ENCODE data around the gene EDRF1. TPM values are rescaled to one million over a fixed set of nuclear protein-coding genes. Genes with fewer than 3 reads are reported as not detected.
A peak's percentile ranks its signal among the peaks of the same experiment; 100 is the strongest.

EDRF1 gene
- total and polyA plus RNA-seq, 9 donors = 17.0 to 29.0 (median 23.5) TPM

DNA sequence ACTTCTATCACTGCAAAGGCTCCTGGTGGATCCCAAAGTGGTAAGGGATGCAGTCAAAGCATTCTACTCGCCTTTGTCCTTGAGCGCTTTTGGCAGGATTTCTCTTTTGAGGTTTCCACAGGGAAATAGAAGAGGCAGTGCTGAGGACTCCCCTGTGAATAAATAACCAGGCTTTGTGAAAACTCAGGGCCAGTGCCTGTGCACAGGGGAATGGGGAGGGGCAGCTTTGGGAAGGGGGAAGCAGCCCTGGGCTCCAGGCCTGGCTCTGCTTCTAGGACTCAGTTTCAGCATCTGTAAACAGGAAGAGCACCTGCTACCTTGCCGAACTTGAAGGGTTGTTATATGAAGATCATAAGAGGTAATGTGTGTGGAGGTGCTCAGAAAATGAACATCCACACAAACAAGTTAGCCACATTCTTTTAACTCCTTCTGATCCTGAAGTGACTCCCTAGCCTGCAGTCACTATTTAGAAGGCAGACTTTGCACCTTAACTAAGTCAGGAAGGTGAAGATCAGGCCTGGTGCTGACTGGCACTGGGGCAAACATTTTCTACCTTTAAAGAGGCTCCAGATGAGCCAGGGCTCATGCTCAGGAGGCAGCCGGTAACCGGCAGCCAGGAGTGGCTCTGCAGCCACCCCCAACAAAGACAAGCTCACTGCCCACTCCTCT lies 78.6 kb downstream of the EDRF1 start:
- Histone ChIP-seq H3K27me3 (no peaks in the 10 kb centered on the region), H3K9me3 (no peaks in the 10 kb centered on the region), H3K4me1 (ENCODE audit: insufficient read depth) (peaks cover 2% of the 10 kb centered on the region), H3K4me3 (no peak overlapping the region), H3K27ac (peak overlapping the region in 1 of 2 donors; percentile 40), H3K36me3 (no peaks in the 10 kb centered on the region)
- 27 to 49% (median 40%) methylated on average over 5 of the region's 5 CpGs for WGBS, 3 donors
- TF ChIP-seq EP300 (IDR thresholded peaks at IDR 0.05) (no peak), POLR2A (IDR thresholded peaks at IDR 0.05) (no peak)
- TF ChIP-seq, protein P1, sequence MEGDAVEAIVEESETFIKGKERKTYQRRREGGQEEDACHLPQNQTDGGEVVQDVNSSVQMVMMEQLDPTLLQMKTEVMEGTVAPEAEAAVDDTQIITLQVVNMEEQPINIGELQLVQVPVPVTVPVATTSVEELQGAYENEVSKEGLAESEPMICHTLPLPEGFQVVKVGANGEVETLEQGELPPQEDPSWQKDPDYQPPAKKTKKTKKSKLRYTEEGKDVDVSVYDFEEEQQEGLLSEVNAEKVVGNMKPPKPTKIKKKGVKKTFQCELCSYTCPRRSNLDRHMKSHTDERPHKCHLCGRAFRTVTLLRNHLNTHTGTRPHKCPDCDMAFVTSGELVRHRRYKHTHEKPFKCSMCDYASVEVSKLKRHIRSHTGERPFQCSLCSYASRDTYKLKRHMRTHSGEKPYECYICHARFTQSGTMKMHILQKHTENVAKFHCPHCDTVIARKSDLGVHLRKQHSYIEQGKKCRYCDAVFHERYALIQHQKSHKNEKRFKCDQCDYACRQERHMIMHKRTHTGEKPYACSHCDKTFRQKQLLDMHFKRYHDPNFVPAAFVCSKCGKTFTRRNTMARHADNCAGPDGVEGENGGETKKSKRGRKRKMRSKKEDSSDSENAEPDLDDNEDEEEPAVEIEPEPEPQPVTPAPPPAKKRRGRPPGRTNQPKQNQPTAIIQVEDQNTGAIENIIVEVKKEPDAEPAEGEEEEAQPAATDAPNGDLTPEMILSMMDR (IDR thresholded peaks at IDR 0.05) = no peak
- DNase-seq = no peak
- intact Hi-C loops (cut with DNase I) = no loop called here

DNA sequence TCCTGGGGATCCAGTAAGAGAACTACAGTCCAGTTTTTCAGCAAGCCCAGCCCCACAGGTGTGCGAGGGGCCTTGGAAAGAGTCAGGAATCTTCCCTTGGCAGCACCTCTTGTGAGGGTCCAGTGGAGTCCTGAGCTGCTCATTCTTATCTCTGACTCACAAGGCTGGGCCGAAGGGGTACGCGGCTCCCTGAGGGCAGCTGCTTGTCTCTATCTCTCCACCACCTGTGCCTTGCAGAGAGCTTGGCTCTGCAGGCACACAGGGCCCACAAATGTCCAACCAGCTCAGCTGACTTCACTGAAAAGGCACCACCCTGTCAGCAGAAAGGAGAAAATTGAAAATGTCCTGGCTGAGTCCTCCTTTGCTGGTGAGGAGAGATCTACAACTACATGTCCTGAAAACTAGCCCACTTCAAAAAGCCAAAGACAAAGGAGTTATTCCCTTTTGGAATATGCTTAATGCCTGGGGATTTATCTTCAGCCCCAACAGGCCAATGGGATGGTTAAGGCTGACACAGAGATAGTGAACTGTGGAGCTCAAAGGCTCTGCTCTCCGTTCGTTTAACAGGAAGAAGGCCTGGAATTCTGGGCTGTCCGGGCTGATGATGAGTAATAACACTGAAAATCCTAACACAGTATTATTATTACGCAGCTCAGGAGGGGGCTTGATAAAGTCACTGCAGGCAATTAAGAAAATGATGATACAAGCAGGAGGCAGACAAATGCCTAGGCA lies 80.1 kb downstream of the EDRF1 start:
- H3K9me3 ChIP-seq = no peaks in the 10 kb centered on the region
- H3K27ac ChIP-seq = no peak overlapping the region
- intact Hi-C loops (cut with DNase I) = no loop called here
- no peaks in the 10 kb centered on the region for H3K36me3 ChIP-seq
- 57 to 77% (median 63%) methylated on average over 8 of the region's 8 CpGs for WGBS, 3 donors
- DNase-seq = no peak
- H3K4me1 ChIP-seq (ENCODE audit: insufficient read depth) = peaks cover 2% of the 10 kb centered on the region
- H3K27me3 ChIP-seq = no peaks in the 10 kb centered on the region
- H3K4me3 ChIP-seq = no peak overlapping the region
- TF ChIP-seq POLR2A (IDR thresholded peaks at IDR 0.05) (no peak), EP300 (IDR thresholded peaks at IDR 0.05) (no peak)
- TF ChIP-seq, protein P1 (IDR thresholded peaks at IDR 0.05) = no peak

DNA sequence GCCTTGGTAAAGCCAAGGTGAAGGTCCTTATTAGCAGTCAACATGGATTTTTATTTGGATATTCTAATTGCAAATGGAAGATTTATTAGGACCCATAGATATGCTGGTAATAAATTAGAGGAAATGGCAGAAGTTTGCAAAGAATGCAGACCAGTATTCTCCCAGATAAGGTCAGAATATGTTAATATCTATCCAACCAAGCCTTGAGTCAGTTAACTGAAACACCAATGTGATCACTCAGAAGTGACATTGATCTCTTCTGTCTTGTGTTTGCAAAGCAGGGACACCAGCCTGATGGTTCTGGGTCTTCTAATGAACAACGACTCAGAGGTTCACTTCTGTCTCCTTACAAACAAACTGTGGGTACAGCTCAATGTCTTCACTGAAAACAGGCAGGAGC lies 82.1 kb downstream of the EDRF1 start:
- Histone ChIP-seq H3K27me3 (no peaks in the 10 kb centered on the region), H3K36me3 (no peaks in the 10 kb centered on the region), H3K4me3 (no peak overlapping the region), H3K9me3 (no peaks in the 10 kb centered on the region), H3K4me1 (ENCODE audit: insufficient read depth) (peaks cover 2% of the 10 kb centered on the region), H3K27ac (no peak overlapping the region)
- 68 to 77% (median 74%) methylated on average over 1 of the region's 1 CpG for WGBS, 3 donors
- DNase-seq = no peak
- TF ChIP-seq EP300 (IDR thresholded peaks at IDR 0.05) = no peak
- TF ChIP-seq, protein P1 (IDR thresholded peaks at IDR 0.05) = no peak
- TF ChIP-seq POLR2A (IDR thresholded peaks at IDR 0.05) = no peak
- intact Hi-C loops (cut with DNase I) = no loop called here

DNA sequence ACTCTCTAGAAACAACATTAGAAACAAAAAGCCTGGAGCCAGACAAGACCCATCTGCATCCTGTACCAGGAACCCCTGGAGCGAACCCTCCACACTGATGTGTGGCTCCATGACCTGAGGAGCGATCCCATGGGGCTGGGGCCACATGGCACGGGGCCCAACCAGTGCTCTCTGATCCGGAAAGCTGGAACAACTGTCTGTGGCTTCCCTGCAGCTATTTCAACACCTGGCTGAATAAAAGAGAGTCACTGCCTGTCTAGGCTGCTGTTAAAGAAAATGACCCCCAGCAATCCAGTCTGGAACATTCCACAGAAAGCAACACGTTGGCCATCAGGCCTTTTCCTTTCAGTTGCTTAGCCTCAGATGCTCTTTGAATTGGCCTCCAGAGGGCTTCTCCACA lies 82.6 kb downstream of the EDRF1 start:
- Histone ChIP-seq H3K4me1 (ENCODE audit: insufficient read depth) (peaks cover 2% of the 10 kb centered on the region), H3K36me3 (no peaks in the 10 kb centered on the region), H3K27me3 (no peaks in the 10 kb centered on the region), H3K27ac (no peak overlapping the region), H3K4me3 (no peak overlapping the region), H3K9me3 (no peaks in the 10 kb centered on the region)
- TF ChIP-seq POLR2A (IDR thresholded peaks at IDR 0.05) = no peak
- TF ChIP-seq EP300 (IDR thresholded peaks at IDR 0.05) = no peak
- TF ChIP-seq, protein P1 (IDR thresholded peaks at IDR 0.05) = no peak
- DNase-seq = no peak
- WGBS, 3 donors = 71 to 77% (median 75%) methylated on average over 5 of the region's 5 CpGs
- intact Hi-C loops (cut with DNase I) = no loop called here
